ENCODE data around the gene AREL1.
"Not testable (repeated sequence)": the region's sequence is repeated elsewhere in the genome, so short reads cannot be mapped to it uniquely, and the experiment has no call there.

AREL1 gene, protein sequence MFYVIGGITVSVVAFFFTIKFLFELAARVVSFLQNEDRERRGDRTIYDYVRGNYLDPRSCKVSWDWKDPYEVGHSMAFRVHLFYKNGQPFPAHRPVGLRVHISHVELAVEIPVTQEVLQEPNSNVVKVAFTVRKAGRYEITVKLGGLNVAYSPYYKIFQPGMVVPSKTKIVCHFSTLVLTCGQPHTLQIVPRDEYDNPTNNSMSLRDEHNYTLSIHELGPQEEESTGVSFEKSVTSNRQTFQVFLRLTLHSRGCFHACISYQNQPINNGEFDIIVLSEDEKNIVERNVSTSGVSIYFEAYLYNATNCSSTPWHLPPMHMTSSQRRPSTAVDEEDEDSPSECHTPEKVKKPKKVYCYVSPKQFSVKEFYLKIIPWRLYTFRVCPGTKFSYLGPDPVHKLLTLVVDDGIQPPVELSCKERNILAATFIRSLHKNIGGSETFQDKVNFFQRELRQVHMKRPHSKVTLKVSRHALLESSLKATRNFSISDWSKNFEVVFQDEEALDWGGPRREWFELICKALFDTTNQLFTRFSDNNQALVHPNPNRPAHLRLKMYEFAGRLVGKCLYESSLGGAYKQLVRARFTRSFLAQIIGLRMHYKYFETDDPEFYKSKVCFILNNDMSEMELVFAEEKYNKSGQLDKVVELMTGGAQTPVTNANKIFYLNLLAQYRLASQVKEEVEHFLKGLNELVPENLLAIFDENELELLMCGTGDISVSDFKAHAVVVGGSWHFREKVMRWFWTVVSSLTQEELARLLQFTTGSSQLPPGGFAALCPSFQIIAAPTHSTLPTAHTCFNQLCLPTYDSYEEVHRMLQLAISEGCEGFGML

DNA sequence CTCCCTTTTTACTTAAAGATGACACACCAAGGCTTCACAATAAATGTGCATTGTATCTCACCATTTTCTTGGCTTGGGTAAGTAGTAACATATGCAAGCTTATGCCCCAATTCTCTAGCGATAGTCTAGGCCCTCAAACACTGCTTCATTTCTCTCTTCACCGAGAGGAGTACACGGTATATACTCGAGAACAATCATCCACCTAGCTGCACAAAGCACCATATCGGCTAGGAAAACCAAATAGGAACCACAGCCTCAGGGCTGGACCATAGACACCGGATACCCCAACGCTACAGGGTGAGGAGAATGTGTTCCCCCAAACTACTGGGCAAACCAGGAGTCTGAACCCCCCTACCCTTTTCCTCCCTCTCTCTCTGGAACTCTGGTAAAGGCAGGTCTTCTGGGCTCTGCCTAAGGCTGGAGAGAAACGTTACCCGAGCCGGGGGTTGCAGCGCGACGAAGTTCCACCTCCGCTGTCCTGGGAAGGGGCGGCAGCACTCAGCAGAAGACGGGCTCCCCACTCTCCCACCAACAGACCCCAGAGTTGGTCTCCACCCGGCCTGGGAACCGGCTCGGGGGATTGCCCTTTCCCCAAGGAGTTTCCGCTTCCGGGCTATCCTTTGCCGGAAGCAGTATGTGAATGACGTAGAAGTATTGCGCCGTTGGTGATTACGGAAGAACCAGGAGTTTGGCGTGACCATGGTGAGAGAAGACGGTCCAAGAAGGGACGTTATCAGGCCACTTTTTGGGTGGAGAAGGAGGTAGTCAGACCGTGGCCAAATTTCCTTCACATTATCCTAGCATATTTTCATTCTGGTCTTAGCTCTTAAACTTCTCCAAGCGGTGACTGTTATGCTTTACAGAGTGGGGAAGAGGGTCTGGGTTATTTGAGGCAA lies at the start of gene AREL1, which contains the start of gene FCF1:
Gene AREL1, minus strand, starts transcription at position 582 of the 896 bp plus-strand sequence. CDS start 27,465 bp downstream, outside the sequence.
Gene FCF1, plus strand, starts transcription at position 646 of the 896 bp plus-strand sequence. Its CDS starts 54 bp downstream, at position 700.
- H3K27ac ChIP-seq: peak within 1 kb of the TSS; percentile 71
- peaks cover 8% of the 10 kb centered on the region for H3K36me3 ChIP-seq (replicated peaks)
- H3K27me3 ChIP-seq (replicated peaks): no peaks in the 10 kb centered on the region
- in situ Hi-C loops (cut with HindIII; ENCODE audit: low pct_ligation_motif_present, low sequenced_read_pairs): no loop called here
- peak within 1 kb of the TSS; percentile 97 for H3K4me3 ChIP-seq (ENCODE audit: low read depth, low read length)
- peak; percentile 87 for DNase-seq
- TF ChIP-seq, protein P1, sequence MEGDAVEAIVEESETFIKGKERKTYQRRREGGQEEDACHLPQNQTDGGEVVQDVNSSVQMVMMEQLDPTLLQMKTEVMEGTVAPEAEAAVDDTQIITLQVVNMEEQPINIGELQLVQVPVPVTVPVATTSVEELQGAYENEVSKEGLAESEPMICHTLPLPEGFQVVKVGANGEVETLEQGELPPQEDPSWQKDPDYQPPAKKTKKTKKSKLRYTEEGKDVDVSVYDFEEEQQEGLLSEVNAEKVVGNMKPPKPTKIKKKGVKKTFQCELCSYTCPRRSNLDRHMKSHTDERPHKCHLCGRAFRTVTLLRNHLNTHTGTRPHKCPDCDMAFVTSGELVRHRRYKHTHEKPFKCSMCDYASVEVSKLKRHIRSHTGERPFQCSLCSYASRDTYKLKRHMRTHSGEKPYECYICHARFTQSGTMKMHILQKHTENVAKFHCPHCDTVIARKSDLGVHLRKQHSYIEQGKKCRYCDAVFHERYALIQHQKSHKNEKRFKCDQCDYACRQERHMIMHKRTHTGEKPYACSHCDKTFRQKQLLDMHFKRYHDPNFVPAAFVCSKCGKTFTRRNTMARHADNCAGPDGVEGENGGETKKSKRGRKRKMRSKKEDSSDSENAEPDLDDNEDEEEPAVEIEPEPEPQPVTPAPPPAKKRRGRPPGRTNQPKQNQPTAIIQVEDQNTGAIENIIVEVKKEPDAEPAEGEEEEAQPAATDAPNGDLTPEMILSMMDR (IDR thresholded peaks at IDR 0.05; ENCODE audit: low read depth, low read length, missing control alignments): no peak

DNA sequence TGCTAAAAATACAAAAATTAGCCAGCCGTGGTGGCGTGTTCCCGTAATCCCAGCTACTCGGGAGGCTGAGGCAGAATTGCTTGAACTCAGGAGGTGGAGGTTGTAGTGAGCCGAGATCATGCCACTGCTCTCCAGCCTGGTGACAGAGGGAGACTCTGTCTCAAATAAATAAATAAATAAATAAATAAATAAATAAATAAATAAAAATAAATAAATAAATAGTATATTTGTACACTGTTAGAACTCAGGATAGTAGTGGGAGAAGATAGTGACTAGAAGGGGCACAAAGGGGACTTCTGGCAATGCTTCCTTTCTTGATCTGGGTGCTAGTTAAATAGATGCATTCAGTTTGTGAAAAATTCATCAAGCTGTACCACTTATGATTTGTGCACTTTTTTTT lies 45.6 kb upstream of the AREL1 start:
- H3K27ac ChIP-seq; H3K27me3 ChIP-seq (replicated peaks); H3K36me3 ChIP-seq (replicated peaks); H3K4me3 ChIP-seq (ENCODE audit: low read depth, low read length); in situ Hi-C loops (cut with HindIII; ENCODE audit: low pct_ligation_motif_present, low sequenced_read_pairs); DNase-seq: not testable (repeated sequence)

DNA sequence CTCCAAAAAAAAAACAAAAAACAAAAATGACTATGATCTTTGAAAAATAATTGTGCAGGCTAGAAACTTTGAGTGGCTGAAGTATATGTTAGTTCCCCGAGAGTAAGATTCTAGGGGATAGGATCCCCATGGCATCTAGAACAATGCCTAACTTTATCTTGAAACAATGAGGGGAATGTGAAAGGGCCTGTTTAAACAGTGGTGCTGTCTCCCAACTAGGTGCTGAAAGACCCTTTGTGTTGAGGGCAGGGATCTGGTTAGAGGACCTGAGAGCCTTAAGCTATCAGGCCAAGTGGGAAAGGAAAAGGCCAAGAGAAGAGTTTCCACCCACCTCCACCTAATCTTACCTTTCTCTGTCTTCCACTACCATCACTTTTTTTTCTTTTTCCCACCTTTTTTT lies 43.4 kb upstream of the AREL1 start:
- no peak for DNase-seq
- Histone ChIP-seq H3K27me3 (replicated peaks) (no peaks in the 10 kb centered on the region), H3K27ac (no peak overlapping the region), H3K36me3 (replicated peaks) (no peaks in the 10 kb centered on the region), H3K4me3 (ENCODE audit: low read depth, low read length) (no peak overlapping the region)
- in situ Hi-C loops (cut with HindIII; ENCODE audit: low pct_ligation_motif_present, low sequenced_read_pairs): no loop called here
- TF ChIP-seq, protein P1 (IDR thresholded peaks at IDR 0.05; ENCODE audit: low read depth, low read length, missing control alignments): no peak

DNA sequence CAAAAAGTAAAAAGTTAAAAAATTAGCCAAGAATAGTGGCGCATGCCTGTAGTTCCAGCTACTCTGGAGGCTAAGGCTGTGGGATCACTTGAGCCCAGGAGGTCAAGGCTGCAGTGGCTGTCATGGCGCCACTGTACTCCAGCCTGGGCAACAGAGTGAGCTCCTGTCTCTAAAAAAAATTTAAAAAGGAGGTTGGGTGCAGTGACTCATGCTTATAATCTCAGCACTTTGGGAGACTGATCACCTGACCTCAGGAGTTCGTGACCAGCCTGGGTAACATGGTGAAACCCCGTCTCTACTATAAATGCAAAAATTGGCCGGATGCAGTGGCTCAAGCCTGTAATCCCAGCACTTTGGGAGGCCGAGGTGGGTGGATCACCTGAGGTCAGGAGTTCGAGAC lies 42.0 kb upstream of the AREL1 start:
- no peak overlapping the region for H3K4me3 ChIP-seq (ENCODE audit: low read depth, low read length)
- in situ Hi-C loops (cut with HindIII; ENCODE audit: low pct_ligation_motif_present, low sequenced_read_pairs): no loop called here
- no peaks in the 10 kb centered on the region for H3K27me3 ChIP-seq (replicated peaks)
- no peaks in the 10 kb centered on the region for H3K36me3 ChIP-seq (replicated peaks)
- TF ChIP-seq, protein P1 (IDR thresholded peaks at IDR 0.05; ENCODE audit: low read depth, low read length, missing control alignments): no peak
- no peak for DNase-seq
- H3K27ac ChIP-seq: no peak overlapping the region

DNA sequence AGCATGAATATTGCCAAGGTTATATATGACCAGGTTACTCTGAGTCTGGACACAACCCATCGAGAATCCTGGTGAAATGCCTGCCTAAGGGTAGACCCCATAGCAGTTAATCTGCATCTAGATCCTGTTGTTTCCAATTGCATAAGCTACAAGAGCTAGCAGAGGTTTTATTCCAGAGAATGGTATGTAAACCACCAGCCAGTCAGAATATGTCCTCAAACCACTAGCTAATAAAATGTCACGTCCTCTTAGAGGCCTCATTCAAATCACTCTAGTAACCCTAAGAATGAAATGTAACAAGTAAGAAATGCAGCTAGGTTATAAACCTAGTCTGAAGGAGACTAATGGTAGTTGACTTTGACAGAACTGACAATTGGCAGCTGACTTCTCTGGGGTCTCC lies 41.3 kb upstream of the AREL1 start:
- Histone ChIP-seq H3K4me3 (ENCODE audit: low read depth, low read length) (no peak overlapping the region), H3K27me3 (replicated peaks) (no peaks in the 10 kb centered on the region), H3K36me3 (replicated peaks) (no peaks in the 10 kb centered on the region), H3K27ac (no peak overlapping the region)
- TF ChIP-seq, protein P1 (IDR thresholded peaks at IDR 0.05; ENCODE audit: low read depth, low read length, missing control alignments): no peak
- in situ Hi-C loops (cut with HindIII; ENCODE audit: low pct_ligation_motif_present, low sequenced_read_pairs): no loop called here
- no peak for DNase-seq

Measured in brain microvascular endothelial cell (primary cell).